NCI-H1105 (cell line): ENCODE results near the gene GRID2.

Experiments
- DNase-seq: peaks from one replicate; lab custom pipeline; 2025; lab: John Stamatoyannopoulos, UW

The GRID2 gene

DNA sequence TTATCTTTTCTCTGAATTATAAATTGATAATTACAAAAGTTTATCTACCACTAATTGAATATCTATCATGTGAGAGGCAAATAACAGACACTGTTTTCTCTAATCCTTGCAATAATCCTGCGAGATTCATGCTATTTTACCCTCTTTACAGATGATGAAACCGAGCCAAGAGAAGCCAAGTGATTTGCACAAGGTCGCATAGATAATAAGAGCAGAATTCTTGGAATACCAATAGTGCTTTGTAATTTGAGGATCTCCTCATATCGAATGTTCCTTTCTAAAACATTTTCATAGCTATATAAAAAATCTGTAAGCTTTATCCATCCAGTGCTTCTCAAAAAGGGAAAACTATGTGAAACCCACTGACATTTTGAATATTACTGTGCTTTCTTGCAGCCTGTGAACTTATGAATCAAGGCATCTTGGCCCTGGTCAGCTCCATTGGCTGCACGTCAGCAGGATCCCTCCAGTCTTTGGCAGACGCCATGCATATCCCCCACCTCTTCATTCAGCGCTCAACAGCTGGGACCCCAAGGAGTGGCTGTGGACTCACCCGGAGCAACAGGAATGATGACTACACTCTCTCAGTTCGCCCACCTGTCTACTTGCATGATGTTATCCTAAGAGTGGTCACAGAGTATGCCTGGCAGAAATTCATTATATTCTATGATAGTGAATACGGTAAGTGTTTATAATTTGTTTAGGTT is 781.0 kb downstream of the GRID2 start:
- no peak for DNase-seq

DNA sequence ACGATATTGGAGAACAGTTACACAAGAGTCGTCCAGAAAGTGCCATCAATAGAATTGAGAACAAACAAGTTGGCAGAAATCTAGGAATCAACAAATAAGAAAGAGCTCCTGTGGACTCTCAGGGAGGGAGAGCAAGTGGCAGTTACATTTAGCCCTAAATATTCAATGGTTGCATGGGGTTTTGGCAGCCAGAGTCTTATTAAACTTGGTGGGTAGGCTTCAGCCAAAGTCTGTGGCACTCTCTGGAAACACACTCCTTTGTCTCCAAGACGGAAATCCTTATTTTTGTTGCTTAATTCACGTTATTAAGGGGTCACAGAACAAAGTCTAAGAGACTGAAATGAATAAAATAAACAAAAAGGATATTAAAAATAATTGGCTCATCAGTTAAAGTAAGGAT is 782.6 kb downstream of the GRID2 start:
- no peak for DNase-seq

DNA sequence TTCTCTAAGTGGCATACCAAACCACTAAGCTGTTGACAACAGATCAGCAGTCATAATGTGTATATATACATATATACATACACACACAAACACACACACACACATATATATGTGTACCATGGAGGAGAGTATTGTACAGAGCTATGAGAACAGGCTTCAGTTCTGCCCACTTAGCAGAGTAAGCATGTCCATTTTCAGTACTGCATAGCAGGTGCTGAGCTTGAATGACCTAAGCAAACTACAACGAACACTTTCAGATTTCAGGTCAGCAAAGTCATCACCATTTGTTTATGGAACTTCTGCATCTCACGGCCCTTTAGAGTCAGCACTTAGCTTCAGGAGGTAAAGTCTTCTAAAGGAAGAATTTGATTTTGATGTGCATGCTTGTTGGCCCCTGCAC is 789.0 kb downstream of the GRID2 start:
- no peak for DNase-seq

DNA sequence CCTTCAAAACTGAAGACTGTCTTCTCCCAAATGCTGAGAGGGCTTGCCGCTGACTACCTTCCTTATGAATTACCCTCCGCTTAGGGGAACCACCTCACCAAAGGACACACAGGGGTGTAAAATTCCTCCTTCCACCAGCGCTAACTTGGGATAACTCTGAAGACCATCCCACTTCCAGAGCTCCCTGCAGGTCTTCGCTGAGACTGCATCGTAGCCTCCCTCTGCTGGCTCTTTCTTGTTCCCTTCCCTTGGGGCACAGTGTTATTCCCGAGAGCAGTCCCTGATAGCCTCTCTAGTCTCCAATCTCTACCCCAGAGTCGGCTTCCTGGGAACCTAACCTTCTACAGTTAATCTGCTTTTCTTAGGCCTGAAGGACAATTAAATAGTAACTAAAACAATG is 799.3 kb downstream of the GRID2 start:
- DNase-seq = no peak

DNA sequence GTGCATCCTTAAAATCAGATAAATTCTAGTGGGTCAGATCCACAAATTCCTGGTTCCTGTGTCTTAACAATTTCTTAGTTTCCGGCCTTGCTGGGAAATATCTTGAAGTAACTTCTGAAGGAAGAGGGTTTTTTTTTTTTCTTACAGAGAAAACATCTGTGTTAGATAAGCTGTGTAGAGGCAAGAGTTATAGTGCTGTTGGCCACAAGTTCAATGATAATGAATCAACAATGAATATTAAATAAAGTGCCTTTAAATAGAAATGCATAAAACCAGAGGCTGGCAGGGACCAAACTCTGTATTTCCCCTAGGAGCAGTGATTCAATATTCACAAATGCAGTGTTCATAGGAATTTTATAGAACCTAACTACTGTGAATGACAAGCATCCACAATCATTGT is 812.9 kb downstream of the GRID2 start:
- no peak for DNase-seq

DNA sequence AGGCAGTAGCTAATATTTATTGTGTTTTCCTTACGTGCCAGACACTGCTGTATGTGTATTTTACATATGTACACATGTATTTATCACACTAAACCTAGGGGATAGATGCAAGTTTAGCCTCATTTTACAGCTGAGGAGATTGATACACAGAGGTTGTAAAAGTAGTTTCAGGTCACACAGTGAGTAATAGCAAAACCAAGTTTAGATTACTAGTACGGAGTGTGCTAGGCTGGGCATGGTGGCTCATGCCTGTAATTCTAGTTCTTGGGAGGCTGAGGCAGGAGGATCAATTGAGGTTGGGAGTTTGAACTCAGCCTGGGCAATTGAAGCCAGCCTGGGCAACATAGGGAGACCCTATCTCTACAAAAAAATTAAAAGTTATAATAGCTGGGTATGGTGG is 823.7 kb downstream of the GRID2 start:
- DNase-seq = no peak

DNA sequence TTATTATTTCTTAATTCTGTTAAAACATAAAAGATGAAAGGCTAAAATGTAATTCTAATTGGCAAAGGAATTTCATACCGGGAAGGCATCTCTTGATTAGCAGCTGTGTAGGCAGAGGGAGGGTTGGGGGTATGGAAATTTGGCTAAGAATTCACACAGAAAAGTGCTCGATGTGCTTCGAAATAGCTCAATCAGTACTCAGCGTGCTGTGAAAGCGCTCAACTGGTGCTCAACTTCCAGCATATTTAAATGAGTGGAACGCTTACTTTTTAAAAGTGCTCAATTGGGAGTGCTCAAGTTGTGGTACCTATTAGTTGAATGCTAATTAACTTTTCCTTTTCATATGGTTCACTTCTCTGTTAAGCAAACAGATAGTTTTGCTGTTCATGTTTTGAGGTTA is 828.9 kb downstream of the GRID2 start:
- no peak for DNase-seq

DNA sequence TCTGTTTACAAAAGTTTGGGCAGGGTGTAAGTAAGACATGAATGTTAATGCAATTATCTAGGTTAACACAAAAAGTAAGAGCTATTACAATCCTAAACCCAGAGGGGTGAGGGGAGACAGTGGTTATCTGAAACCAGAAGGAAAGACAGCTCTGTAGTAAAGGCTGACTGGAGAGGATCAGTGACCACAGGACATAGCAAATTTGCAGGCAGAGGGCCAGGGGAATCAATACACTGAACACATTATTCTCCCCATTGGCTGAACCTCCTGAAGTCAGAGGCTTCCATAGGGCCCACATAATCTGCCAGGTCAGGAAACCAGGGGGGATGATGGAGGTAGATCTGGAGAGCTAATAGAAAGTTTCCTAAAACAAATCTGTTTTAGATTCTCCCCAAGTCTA is 835.4 kb downstream of the GRID2 start:
- no peak for DNase-seq

DNA sequence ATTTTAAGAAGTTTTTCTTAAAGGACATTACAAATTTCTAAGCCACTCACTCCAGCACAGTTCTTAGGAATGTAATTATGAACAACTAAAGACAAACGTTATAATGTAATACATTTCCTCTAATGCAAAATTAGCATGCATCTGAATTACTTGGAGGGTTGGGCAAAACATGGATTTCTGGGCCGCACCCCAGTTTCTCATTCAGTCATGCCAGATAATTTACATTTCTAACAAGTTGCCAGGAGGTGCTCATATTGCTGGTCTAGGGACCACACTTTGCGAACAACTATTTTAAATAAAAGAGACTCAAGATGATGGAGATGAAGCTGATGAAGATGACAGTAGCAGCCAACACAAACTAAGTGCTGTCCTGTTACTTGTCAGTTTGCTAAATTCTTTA is 840.1 kb downstream of the GRID2 start:
- DNase-seq = no peak

DNA sequence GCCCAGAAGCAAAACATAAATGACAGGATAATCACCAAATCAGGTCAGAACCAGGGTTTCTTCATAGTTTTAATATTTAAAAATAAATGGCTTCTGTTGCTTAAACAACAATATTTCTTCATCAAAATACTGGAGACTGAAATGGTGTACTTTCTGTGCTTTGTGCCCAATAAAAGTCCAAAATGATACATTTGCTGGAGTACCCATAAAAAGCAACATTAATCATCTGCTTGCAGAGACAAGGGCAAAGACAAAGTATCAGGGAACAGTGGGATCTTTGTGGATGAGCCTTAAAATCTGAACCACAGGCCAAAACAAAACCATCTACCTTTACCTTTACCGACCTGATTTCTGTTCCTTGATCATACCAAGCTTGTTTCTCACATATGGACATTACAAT is 840.9 kb downstream of the GRID2 start:
- no peak for DNase-seq

DNA sequence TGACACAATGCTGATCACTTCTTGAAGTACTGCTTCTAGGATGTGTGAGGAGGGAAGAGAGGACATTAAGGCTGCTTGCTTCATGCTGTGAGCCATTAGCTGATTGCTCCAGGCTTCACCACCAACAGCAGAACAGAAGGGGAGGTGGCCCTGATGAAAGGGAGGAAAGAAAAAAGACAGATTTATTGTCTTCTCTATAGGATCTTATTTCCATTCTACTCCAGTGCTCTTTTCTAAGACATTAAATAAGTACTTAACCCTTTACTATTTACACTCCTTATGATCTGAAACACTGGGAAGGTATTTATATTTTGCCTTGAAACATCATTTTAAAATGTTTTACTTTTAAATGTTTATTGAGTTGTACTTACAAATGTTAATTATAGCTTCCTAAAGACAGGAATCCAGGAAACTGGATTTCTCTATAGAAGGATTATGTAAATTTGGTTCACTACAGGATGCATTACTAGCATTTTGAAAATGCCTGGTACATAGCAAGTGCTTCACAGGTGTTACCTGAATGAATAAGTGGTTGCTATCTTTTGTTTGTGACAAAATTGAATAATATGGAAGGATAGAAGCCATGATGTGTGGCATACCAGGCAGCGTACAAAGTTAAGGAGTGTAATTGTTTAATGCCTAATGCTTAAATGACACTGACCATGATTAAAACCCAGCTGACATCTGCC is 843.9 kb downstream of the GRID2 start:
- no peak for DNase-seq

DNA sequence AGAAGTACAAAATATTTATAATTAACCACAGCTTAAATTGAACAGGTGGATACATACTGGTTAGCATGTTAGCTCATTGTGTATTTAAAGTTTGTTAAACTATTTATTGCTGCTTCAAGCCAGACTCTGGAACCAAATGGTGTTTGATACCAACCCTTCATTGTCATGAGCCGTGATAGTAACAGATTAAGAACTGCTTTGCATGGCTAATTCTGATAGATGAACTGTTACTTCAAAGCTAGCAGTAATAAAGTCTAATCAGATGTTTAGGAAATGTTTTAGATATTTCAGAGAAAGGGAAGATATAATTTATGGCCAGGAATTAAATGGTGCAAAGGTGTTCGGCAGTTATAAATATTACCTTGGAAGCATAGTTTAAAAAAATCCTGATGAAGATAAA is 848.7 kb downstream of the GRID2 start:
- no peak for DNase-seq

DNA sequence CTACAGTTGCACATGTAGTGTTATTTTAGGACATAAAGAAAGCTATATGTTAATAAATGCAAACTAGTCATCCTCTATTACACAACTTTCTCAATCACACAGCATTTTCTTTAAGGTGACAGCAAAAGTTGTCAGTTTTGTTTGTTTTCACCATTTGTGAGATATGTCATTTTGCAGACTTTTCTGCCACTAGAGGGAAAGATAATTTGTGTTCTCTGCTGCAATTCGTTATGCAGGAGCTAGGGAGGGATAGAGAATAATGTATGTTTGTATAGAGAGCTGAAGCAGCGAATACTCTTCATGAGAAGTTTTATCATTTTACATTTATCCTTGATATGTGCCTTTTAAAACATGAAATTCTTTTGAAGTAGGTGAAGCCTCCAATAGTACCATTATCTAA is 854.2 kb downstream of the GRID2 start:
- DNase-seq = no peak

DNA sequence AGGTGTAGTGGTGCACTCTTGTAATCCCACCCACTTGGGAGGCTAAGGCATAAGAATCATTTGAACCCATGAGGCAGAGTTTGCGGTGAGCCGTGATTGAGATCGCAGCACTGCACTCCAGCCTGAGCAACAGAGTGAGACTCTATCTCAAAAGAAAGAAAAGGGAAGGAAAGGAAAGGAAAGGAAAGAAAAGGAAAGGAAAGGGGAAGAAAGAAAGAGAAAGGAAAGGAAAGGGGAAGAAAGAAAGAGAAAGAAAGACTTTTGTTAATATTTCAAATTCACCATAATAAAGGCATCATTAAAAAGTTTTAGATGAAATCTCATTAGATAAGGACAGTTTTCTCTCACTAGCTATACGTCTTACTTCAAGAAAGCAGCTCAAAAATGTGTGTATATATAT is 864.3 kb downstream of the GRID2 start:
- no peak for DNase-seq

DNA sequence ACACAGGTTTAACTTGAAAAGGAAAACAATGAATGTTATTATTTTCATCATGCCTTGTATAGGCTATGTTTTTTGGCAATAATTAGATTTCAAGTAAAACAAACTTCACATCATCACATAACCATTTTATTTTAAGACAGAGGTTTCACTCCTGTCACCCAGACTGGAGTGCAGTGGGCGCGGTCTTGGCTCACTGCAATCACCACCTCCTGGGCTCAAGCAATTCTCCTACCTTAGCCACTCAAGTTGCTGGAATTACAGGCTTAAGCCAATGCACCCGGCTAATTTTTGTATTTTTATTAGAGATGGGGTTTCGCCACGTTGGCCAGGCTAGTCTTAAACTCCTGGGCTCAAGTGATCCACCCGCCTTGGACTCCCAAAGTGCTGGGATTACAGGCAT is 866.2 kb downstream of the GRID2 start:
- no peak for DNase-seq

DNA sequence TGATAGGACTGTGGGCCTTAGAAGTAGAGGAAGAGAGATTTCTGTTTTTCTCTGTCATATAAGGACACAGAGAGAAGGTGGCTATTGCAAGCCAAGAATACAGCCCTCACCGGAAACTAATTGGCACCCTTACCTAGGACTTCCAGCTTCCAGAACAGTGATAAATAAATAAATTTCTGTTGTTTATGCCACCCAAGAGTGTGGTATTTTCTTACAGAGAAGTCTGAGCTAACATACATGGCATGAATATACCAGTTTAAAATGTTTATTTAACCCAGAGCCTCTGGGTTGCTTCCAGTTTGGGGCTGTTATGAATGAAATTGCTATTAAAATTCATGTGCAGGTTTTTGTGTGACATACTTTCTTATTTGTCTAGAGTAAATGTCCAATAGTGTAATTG is 870.8 kb downstream of the GRID2 start:
- no peak for DNase-seq

DNA sequence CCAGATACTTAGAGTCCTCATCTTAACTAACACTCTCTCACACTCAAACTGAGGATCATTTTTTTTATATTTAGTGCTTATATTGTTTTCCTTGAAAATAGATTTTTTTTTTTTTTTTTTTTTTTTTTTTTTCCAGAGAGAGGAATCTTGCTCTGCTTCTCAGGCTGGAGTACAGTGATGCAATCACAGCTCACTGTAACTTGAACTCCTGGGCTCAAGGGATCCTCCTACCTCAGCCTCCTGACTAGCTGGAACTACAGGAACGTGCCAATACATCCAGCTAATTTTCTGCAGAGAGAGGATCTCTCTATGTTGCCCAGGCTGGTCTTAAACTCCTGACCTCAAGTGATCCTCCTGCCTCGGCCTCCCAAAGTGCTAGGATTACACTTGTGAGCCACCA is 874.5 kb downstream of the GRID2 start:
- no peak for DNase-seq

DNA sequence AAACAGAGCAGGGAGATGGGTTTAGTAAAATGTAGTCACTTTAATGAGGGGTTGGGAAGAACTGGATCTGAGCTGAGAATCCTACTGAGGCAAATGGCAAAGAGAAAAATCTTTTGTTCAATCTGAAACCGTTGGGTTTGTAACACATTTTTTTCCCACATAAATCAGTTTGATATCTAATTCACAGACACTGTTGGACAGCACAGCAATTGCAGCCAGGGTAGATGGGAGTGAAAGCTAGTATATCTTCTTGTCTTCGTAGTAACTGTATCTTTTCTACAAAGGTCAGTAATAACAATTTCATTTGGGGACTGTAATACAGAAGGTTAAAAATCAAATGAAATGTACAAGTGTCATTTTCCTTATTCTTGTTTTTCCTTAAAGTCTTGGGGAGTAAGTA is 875.3 kb downstream of the GRID2 start:
- no peak for DNase-seq

DNA sequence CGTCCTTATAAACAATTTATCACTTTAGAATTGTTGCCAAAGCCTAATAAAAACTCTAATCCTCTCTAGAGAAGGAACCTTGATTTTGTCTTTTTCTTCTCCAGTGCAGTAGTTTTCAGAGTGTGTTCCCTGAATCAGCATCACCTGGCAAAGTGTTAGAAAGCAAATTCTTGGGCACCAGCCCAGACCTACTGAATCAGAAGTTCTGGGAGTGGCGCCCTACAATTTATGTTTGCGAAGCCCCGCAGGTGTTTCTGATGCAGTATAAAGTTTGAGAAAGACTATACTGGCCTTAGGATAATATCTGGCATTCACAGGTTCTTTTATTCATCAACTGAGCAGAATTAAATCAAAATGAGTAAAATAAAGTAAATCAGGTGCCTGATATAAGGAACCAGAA is 879.0 kb downstream of the GRID2 start:
- peak; percentile 36 for DNase-seq

DNA sequence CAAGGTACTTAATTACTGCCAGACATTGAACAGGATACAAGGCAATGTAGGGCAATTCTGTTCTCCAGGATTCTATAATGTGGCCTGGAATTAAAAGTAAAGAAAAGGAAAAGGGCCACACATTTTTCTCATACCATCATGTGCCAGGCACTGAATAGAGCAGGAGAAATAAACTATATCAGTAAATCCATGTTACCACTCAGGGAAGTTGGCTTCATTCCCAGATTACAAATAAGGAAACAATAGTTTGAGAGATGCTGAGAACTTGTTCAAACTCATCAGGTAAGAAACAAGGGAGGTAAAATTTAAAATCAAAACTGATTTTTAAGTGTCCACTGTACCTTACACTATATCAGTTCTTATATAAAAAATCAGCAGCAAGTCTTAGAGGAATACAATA is 879.8 kb downstream of the GRID2 start:
- DNase-seq = peak; percentile 35

DNA sequence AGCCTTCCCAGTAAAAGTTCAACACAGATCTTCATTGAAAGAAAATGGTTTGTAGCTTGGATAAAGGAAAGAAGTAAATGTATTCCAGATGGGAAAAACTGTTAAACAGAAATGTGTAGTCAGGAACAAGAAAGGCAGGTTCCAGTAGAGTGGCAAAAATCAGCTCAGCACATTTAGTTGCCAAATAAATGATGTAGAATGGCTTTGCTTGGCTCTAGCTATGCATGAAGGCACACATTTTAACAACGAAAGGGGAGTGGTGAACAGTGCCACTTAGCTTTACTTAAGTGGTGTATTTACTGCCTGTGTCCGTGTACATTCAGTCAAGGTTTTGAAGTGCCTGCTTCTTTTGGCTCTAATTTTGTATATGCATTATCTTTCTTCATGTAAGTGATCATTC is 880.3 kb downstream of the GRID2 start:
- peak; percentile 72 for DNase-seq

DNA sequence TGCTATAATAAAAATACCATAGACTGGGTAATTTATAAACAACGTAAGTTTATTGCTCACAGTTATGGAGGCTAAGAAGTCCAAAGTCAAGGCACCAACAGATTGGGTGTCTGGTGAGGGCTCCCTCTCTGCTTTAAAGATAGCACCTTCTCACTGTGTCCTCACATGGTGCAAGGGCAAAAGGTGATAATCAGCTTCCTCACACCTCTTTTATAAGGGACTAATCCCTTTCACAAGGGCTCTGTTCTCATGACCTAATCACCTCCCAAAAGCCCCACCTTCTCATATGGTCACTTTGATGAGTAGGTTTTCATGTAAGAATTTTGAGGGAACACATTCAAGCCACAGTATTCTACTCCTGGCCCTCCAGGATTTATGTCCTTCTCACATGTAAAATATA is 883.1 kb downstream of the GRID2 start:
- no peak for DNase-seq

DNA sequence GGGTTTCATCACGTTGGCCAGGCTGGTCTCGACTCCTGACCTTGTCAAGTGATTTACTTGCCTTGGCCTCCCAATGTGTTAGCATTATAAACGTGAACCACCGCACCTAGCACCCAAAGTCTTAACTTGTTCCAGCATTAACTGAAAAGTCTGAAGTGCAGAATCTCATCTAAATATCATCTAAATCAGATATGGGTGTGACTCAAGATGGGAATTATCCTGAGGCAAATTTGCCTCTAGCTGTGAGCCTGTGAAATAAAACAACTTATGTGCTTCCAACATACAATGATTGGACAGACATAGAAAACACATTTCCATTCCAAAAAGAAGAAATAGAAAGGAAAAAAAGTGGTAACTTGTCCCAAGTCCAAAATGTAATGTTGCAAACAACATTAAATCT is 883.7 kb downstream of the GRID2 start:
- no peak for DNase-seq

DNA sequence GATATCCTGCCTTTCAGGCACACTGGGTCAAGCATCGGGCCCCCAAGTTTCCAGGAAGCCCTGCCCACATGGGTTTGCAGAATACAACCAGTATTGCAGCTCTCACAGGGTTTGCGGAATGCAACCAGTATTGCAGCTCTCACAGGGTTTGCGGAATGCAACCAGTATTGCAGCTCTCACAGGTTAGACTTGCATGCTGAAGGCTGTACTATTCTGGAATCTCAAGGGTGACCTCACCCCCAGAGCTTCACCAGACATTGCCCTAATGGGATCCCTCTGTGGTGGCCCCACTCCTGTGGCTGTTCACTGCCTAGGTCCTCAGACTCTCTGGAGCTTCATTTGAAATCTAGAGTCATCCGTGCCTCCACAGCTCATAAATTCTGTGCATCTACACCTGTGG is 884.1 kb downstream of the GRID2 start:
- no peak for DNase-seq
